Measurements from ENCODE around the gene PPP6R3.

DNA sequence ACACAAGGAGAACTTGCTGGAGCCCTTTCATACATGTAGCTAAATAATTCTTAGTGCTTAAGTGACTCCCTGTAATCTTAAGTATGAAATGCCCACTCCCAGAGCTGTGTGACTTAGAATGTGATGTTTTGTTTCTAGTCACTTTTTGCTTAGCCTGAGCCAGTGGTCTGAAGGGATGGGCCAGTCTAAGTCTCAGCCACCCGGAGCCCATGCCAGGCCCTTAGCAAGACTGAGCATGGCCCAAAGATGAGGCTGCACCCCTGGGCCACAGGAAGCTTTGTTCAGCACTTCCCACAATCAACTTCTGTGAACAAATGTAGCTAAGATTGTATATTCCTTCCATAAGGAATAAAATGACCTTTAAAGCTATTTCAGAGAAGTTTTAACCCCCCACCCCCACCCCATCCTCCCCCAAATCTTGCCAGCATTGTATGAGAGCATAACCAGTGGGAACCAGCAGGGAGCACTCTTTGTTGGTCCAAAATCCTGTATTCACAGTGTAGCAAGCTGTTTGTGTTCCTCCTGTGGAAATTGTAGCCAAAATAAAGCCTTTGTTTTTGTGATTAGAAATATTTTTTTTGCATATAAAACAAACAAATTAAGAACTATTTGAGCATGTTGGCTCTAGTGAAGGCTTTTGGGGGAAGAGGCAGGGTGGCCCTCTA is 150.0 kb downstream of the PPP6R3 start:
- TF ChIP-seq, protein P1, sequence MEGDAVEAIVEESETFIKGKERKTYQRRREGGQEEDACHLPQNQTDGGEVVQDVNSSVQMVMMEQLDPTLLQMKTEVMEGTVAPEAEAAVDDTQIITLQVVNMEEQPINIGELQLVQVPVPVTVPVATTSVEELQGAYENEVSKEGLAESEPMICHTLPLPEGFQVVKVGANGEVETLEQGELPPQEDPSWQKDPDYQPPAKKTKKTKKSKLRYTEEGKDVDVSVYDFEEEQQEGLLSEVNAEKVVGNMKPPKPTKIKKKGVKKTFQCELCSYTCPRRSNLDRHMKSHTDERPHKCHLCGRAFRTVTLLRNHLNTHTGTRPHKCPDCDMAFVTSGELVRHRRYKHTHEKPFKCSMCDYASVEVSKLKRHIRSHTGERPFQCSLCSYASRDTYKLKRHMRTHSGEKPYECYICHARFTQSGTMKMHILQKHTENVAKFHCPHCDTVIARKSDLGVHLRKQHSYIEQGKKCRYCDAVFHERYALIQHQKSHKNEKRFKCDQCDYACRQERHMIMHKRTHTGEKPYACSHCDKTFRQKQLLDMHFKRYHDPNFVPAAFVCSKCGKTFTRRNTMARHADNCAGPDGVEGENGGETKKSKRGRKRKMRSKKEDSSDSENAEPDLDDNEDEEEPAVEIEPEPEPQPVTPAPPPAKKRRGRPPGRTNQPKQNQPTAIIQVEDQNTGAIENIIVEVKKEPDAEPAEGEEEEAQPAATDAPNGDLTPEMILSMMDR (IDR thresholded peaks at IDR 0.05; ENCODE audit: control extremely low read depth in 1 of 3, insufficient read depth in 1 of 3, low read depth in 1 of 3, low read length in 3 of 3): peak in 1 of 3 experiments; percentile 19; a peak in 1 of 4 replicates
- TF ChIP-seq GABPA (IDR thresholded peaks at IDR 0.05; ENCODE audit: borderline replicate concordance, insufficient read depth, low read length) (no peak), SUZ12 (IDR thresholded peaks at IDR 0.05; ENCODE audit: low read length) (no peak), EP300 (IDR thresholded peaks at IDR 0.05; ENCODE audit: borderline replicate concordance in 1 of 2, low read depth in 2 of 2, low read length in 2 of 2) (no peak), POLR2AphosphoS5 (IDR thresholded peaks at IDR 0.05; ENCODE audit: low read depth, low read length) (no peak), JUND (IDR thresholded peaks at IDR 0.05; ENCODE audit: low read length) (no peak), EZH2 (IDR thresholded peaks at IDR 0.05; ENCODE audit: low read depth, low read length, severe bottlenecking) (no peak), JUN (IDR thresholded peaks at IDR 0.05; ENCODE audit: low read depth, low read length) (no peak), POLR2A (IDR thresholded peaks at IDR 0.05; ENCODE audit: control extremely low read depth in 1 of 2, low read depth in 2 of 2, low read length in 2 of 2) (no peak), CREB1 (IDR thresholded peaks at IDR 0.05) (no peak)
- TF ChIP-seq, protein P2, sequence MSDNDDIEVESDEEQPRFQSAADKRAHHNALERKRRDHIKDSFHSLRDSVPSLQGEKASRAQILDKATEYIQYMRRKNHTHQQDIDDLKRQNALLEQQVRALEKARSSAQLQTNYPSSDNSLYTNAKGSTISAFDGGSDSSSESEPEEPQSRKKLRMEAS (IDR thresholded peaks at IDR 0.05): no peak
